Colonic mucosa (tissue), 4 donors: Measurements from ENCODE around the gene SPATA6. TPM values are rescaled to one million over a fixed set of nuclear protein-coding genes. Genes with fewer than 3 reads are reported as not detected.

Source experiments
- DNase-seq: peaks from one replicate; pipeline ENCODE4 v3.0.0-alpha.2; 2020
- H3K27ac ChIP-seq: fragments of 200-600 bp; one replicate; pipeline ENCODE4 v1.8.0; 2021
- H3K27me3 ChIP-seq: fragments of 200-600 bp; one replicate; pipeline ENCODE4 v1.8.0; 2021
- H3K36me3 ChIP-seq: fragments of 200-600 bp; one replicate; pipeline ENCODE4 v1.8.0; 2021
- H3K4me1 ChIP-seq: fragments of 200-600 bp; one replicate; pipeline ENCODE4 v1.8.0; 2021; ENCODE audit warnings: mild to moderate bottlenecking
- H3K4me3 ChIP-seq: fragments of 200-600 bp; one replicate; pipeline ENCODE4 v1.8.0; 2021
- H3K9ac ChIP-seq, 2 donors: one replicate each; pipeline ENCODE4 v1.7.0; 2013; ENCODE audit warnings: control low read depth in 2 of 2, low read depth in 2 of 2, low read length in 2 of 2
- H3K9me3 ChIP-seq: fragments of 200-600 bp; one replicate; pipeline ENCODE4 v1.8.0; 2021
- CTCF ChIP-seq: fragments of 200-600 bp; IDR thresholded peaks from one replicate; pipeline ENCODE4 v1.8.0; 2022; ENCODE audit warnings: antibody characterized with exemption, mild to moderate bottlenecking
- intact Hi-C: fragments of 100-400 bp; cut with DNase I; formaldehyde crosslinking; loops from one replicate; pipeline ENCODE4 v1.14.1; 2022
- total RNA-seq, 2 donors: library from RNA; stranded (reverse); fragmentation: NEBNext Ultra II Directional in 1 of 2; extraction: Animal tissue kit (Norgen Biotek cat#: 25700) in 1 of 2; gene quantifications; one replicate each; pipeline ENCODE4 v1.2.1, GENCODE V29; 2021
- donor health status: healthy.
- donor health status: DM: no; HTN: no; CAD: no.
- donor health status: DM: no; HTN: no; CAD: no.

The SPATA6 gene
- total RNA-seq, 2 donors from 2014 or later = 9.1 to 9.4 TPM

GRCh38 chr1:48371598-48371997, 100.4 kb downstream of the SPATA6 start:
- no peaks in the 10 kb centered on the region for H3K4me1 ChIP-seq
- no peak for DNase-seq
- intact Hi-C loops = no loop called here
- H3K36me3 ChIP-seq = no peaks in the 10 kb centered on the region
- no peaks in the 10 kb centered on the region for H3K27me3 ChIP-seq
- no peak overlapping the region for H3K27ac ChIP-seq
- TF ChIP-seq CTCF = no peak
- no peaks in the 10 kb centered on the region for H3K9me3 ChIP-seq
- no peak overlapping the region for H3K4me3 ChIP-seq
- no peak overlapping the region for H3K9ac ChIP-seq

- no peaks in the 10 kb centered on the region for H3K36me3 ChIP-seq
- H3K9me3 ChIP-seq = no peaks in the 10 kb centered on the region
- no peak overlapping the region for H3K4me3 ChIP-seq
- no peaks in the 10 kb centered on the region for H3K4me1 ChIP-seq
- H3K27ac ChIP-seq = no peak overlapping the region
- DNase-seq = no peak
- no peaks in the 10 kb centered on the region for H3K27me3 ChIP-seq
- TF ChIP-seq CTCF = no peak
- intact Hi-C loops = no loop called here
- no peak overlapping the region for H3K9ac ChIP-seq
Measured at GRCh38 chr1:48362901-48363300, 109.1 kb downstream of the SPATA6 start.

GRCh38 chr1:48356901-48357300, 115.1 kb downstream of the SPATA6 start:
- intact Hi-C loops = loop anchor here (10.0 kb wide), 1 partner anchor 138 kb away; no protein-coding TSS in a partner anchor
- Histone ChIP-seq H3K27ac (no peak overlapping the region), H3K9me3 (no peaks in the 10 kb centered on the region), H3K9ac (no peak overlapping the region), H3K4me1 (no peaks in the 10 kb centered on the region), H3K4me3 (no peak overlapping the region), H3K27me3 (no peaks in the 10 kb centered on the region), H3K36me3 (no peaks in the 10 kb centered on the region)
- no peak for DNase-seq
- no peak for TF ChIP-seq CTCF

GRCh38 chr1:48344373-48344772, 127.6 kb downstream of the SPATA6 start:
- H3K9ac ChIP-seq = no peak overlapping the region
- no peak for DNase-seq
- no peaks in the 10 kb centered on the region for H3K4me1 ChIP-seq
- no peak overlapping the region for H3K27ac ChIP-seq
- H3K27me3 ChIP-seq = no peaks in the 10 kb centered on the region
- no peak overlapping the region for H3K4me3 ChIP-seq
- no peak for TF ChIP-seq CTCF
- intact Hi-C loops = no loop called here
- H3K9me3 ChIP-seq = no peaks in the 10 kb centered on the region
- H3K36me3 ChIP-seq = no peaks in the 10 kb centered on the region

- H3K9me3 ChIP-seq = no peaks in the 10 kb centered on the region
- no peak for DNase-seq
- TF ChIP-seq CTCF = no peak
- no peak overlapping the region for H3K4me3 ChIP-seq
- no peaks in the 10 kb centered on the region for H3K4me1 ChIP-seq
- H3K36me3 ChIP-seq = no peaks in the 10 kb centered on the region
- no peak overlapping the region for H3K9ac ChIP-seq
- H3K27me3 ChIP-seq = no peaks in the 10 kb centered on the region
- intact Hi-C loops = no loop called here
- H3K27ac ChIP-seq = no peak overlapping the region
Measured at GRCh38 chr1:48341221-48341620, 130.8 kb downstream of the SPATA6 start.

GRCh38 chr1:48338257-48338656, 133.7 kb downstream of the SPATA6 start:
- Histone ChIP-seq H3K27me3 (no peaks in the 10 kb centered on the region), H3K9ac (no peak overlapping the region), H3K27ac (no peak overlapping the region), H3K4me3 (no peak overlapping the region), H3K4me1 (no peaks in the 10 kb centered on the region), H3K36me3 (no peaks in the 10 kb centered on the region), H3K9me3 (no peaks in the 10 kb centered on the region)
- no peak for TF ChIP-seq CTCF
- intact Hi-C loops = no loop called here
- DNase-seq = no peak
